ENCODE results near the gene CACNG6. TPM values are rescaled to one million over a fixed set of nuclear protein-coding genes. Genes with fewer than 3 reads are reported as not detected.

Gene CACNG6
- total and polyA plus RNA-seq, 2 of the 13 experiments (the other 11 are each of a cell fraction or from before 2014, with no cell fraction given): not detected

GRCh38 chr19:53945998-53946397 is 45.4 kb upstream of the CACNG6 start (continued):
- no peak for TF ChIP-seq ZNF407 (CRISPR knock-in tag; IDR thresholded peaks at IDR 0.05; ENCODE audit: not compliant biosample characterization)
- TF ChIP-seq ZNF280B (CRISPR knock-in tag; IDR thresholded peaks at IDR 0.05; ENCODE audit: borderline replicate concordance): no peak
- no peak for TF ChIP-seq ZNF30 (CRISPR knock-in tag; IDR thresholded peaks at IDR 0.05)
- no peak for TF ChIP-seq ZNF275 (CRISPR knock-in tag; IDR thresholded peaks at IDR 0.05; ENCODE audit: borderline replicate concordance)
- no peak for TF ChIP-seq AGO1 (IDR thresholded peaks at IDR 0.05; ENCODE audit: low read depth, low read length, poor library complexity, severe bottlenecking)
- TF ChIP-seq ZNF800 (CRISPR knock-in tag; IDR thresholded peaks at IDR 0.05): no peak

Data from HepG2 (cell line).